Mononuclear cell (primary cell): Measurements from ENCODE around the gene MTM1. TPM values are rescaled to one million over a fixed set of nuclear protein-coding genes. Genes with fewer than 3 reads are reported as not detected.

Experiments used
- H3K27me3 ChIP-seq: 2 replicates; pipeline ENCODE4 v1.6.0; 2011; ENCODE audit warnings: low read length, control low read depth; ENCODE audit not compliant: insufficient read depth
- H3K4me1 ChIP-seq: 2 replicates; pipeline ENCODE4 v1.5.1; 2011; ENCODE audit warnings: mild to moderate bottlenecking, low read length, control low read depth; ENCODE audit not compliant: insufficient read depth
- H3K4me3 ChIP-seq: 2 replicates; pipeline ENCODE4 v1.5.1; 2011; ENCODE audit warnings: mild to moderate bottlenecking, low read length, moderate library complexity
- H3K9me3 ChIP-seq: 2 replicates; pipeline ENCODE4 v1.5.1; 2011; ENCODE audit warnings: low read depth, mild to moderate bottlenecking, control low read depth, low read length
- total RNA-seq: library from RNA; depleted of rRNA; stranded (reverse); fragments of >200 nt; gene quantifications from one replicate; pipeline ENCODE4 v1.2.3, GENCODE V29; 2012

The MTM1 gene
- total RNA-seq, 1 donor, result 21.8 TPM

- Histone ChIP-seq H3K4me1 (peaks cover 64% of the 10 kb centered on the region), H3K4me3 (peak overlapping the region; percentile 44), H3K27me3 (no peaks in the 10 kb centered on the region), H3K9me3 (no peaks in the 10 kb centered on the region)
Observed at GRCh38 chrX:150693725-150694574, 125.5 kb downstream of the MTM1 start.

- Histone ChIP-seq H3K9me3 (no peaks in the 10 kb centered on the region), H3K27me3 (no peaks in the 10 kb centered on the region), H3K4me1 (peaks cover 63% of the 10 kb centered on the region), H3K4me3 (peak overlapping the region; percentile 44)
Observed at GRCh38 chrX:150694738-150695410, 126.5 kb downstream of the MTM1 start.

- Histone ChIP-seq H3K4me1 (peaks cover 55% of the 10 kb centered on the region), H3K27me3 (no peaks in the 10 kb centered on the region), H3K9me3 (no peaks in the 10 kb centered on the region), H3K4me3 (no peak overlapping the region)
Observed at GRCh38 chrX:150696331-150696730, 127.9 kb downstream of the MTM1 start.

GRCh38 chrX:150696866-150697265, 128.4 kb downstream of the MTM1 start:
- H3K9me3 ChIP-seq, result no peaks in the 10 kb centered on the region
- H3K4me1 ChIP-seq, result peaks cover 50% of the 10 kb centered on the region
- H3K4me3 ChIP-seq, result no peak overlapping the region
- no peaks in the 10 kb centered on the region for H3K27me3 ChIP-seq

- Histone ChIP-seq H3K27me3 (no peaks in the 10 kb centered on the region), H3K4me1 (peaks cover 50% of the 10 kb centered on the region), H3K9me3 (no peaks in the 10 kb centered on the region), H3K4me3 (no peak overlapping the region)
Observed at GRCh38 chrX:150697641-150698040, 129.2 kb downstream of the MTM1 start.

- Histone ChIP-seq H3K4me3 (no peak overlapping the region), H3K9me3 (no peaks in the 10 kb centered on the region), H3K4me1 (peaks cover 58% of the 10 kb centered on the region), H3K27me3 (no peaks in the 10 kb centered on the region)
Observed at GRCh38 chrX:150698981-150699380, 130.6 kb downstream of the MTM1 start.

GRCh38 chrX:150700107-150700506, 131.7 kb downstream of the MTM1 start:
- no peaks in the 10 kb centered on the region for H3K27me3 ChIP-seq
- no peak overlapping the region for H3K4me3 ChIP-seq
- H3K9me3 ChIP-seq, result no peaks in the 10 kb centered on the region
- peaks cover 53% of the 10 kb centered on the region for H3K4me1 ChIP-seq

GRCh38 chrX:150701377-150701776, 133.0 kb downstream of the MTM1 start:
- H3K4me1 ChIP-seq, result peaks cover 40% of the 10 kb centered on the region
- no peaks in the 10 kb centered on the region for H3K27me3 ChIP-seq
- H3K9me3 ChIP-seq, result no peaks in the 10 kb centered on the region
- H3K4me3 ChIP-seq, result no peak overlapping the region

GRCh38 chrX:150702966-150703694, 134.7 kb downstream of the MTM1 start:
- H3K9me3 ChIP-seq, result no peaks in the 10 kb centered on the region
- peaks cover 24% of the 10 kb centered on the region for H3K4me1 ChIP-seq
- no peak overlapping the region for H3K4me3 ChIP-seq
- no peaks in the 10 kb centered on the region for H3K27me3 ChIP-seq

- no peaks in the 10 kb centered on the region for H3K9me3 ChIP-seq
- peaks cover 24% of the 10 kb centered on the region for H3K4me1 ChIP-seq
Observed at GRCh38 chrX:150703695-150703974, 135.2 kb downstream of the MTM1 start.

GRCh38 chrX:150704030-150704613, 135.7 kb downstream of the MTM1 start:
- Histone ChIP-seq H3K9me3 (no peaks in the 10 kb centered on the region), H3K4me3 (no peak overlapping the region), H3K27me3 (no peaks in the 10 kb centered on the region)

More at GRCh38 chrX:150703695-150703974, 135.2 kb downstream of the MTM1 start:
- no peaks in the 10 kb centered on the region for H3K27me3 ChIP-seq
- H3K4me3 ChIP-seq, result no peak overlapping the region

GRCh38 chrX:150712619-150713018, 144.2 kb downstream of the MTM1 start:
- Histone ChIP-seq H3K27me3 (no peaks in the 10 kb centered on the region), H3K9me3 (no peaks in the 10 kb centered on the region), H3K4me3 (no peak overlapping the region), H3K4me1 (peaks cover 14% of the 10 kb centered on the region)

More at GRCh38 chrX:150704030-150704613, 135.7 kb downstream of the MTM1 start:
- peaks cover 24% of the 10 kb centered on the region for H3K4me1 ChIP-seq

- no peaks in the 10 kb centered on the region for H3K9me3 ChIP-seq
- H3K4me3 ChIP-seq, result no peak overlapping the region
- H3K4me1 ChIP-seq, result peaks cover 11% of the 10 kb centered on the region
Observed at GRCh38 chrX:150715184-150715583, 146.8 kb downstream of the MTM1 start.

GRCh38 chrX:150719621-150720020, 151.2 kb downstream of the MTM1 start:
- Histone ChIP-seq H3K4me1 (no peaks in the 10 kb centered on the region), H3K9me3 (no peaks in the 10 kb centered on the region), H3K27me3 (no peaks in the 10 kb centered on the region), H3K4me3 (no peak overlapping the region)

More at GRCh38 chrX:150715184-150715583, 146.8 kb downstream of the MTM1 start:
- no peaks in the 10 kb centered on the region for H3K27me3 ChIP-seq
